Tibial nerve (tissue), 4 donors: ENCODE results near the gene PKDREJ. TPM values are rescaled to one million over a fixed set of nuclear protein-coding genes. Genes with fewer than 3 reads are reported as not detected.

ENCODE experiments used
- DNase-seq, 2 donors: peaks; one replicate each; pipeline ENCODE4 v3.0.0-alpha.2; 2019; ENCODE audit warnings: low spot score in 2 of 2
- H3K27ac ChIP-seq, 4 donors: fragments of 200-600 bp; sonication (generic) in 3 of 4; one replicate each; pipeline ENCODE4 v1.5.1; 2017 to 2019; ENCODE audit warnings: mild to moderate bottlenecking in 1 of 4
- H3K27me3 ChIP-seq, 2 donors: fragments of 200-600 bp; sonication (generic) in 1 of 2; one replicate each; pipeline versions ENCODE4 v1.5.1 to v1.6.0; 2017 to 2019
- H3K36me3 ChIP-seq, 3 donors: fragments of 200-600 bp; sonication (generic); one replicate each; pipeline ENCODE4 v1.5.1; 2018 to 2019
- H3K4me1 ChIP-seq, 4 donors: fragments of 200-600 bp; sonication (generic) in 3 of 4; one replicate each; pipeline ENCODE4 v1.5.1; 2017 to 2019
- H3K4me3 ChIP-seq, 4 donors: fragments of 200-600 bp; sonication (generic) in 3 of 4; one replicate each; pipeline ENCODE4 v1.5.1; 2017 to 2019; ENCODE audit warnings: mild to moderate bottlenecking in 1 of 4, moderate library complexity in 1 of 4
- H3K9me3 ChIP-seq, 4 donors: fragments of 200-600 bp; sonication (generic) in 3 of 4; one replicate each; pipeline ENCODE4 v1.5.1; 2017 to 2019
- CTCF ChIP-seq, 5 experiments: fragments of 200-600 bp in 3 of 5; fragments of 450-650 bp in 2 of 5; sonication (generic) in 3 of 5; IDR thresholded peaks; one replicate each; pipeline ENCODE4 v1.5.1; 2016 to 2019; ENCODE audit warnings: antibody characterized with exemption in 5 of 5, mild to moderate bottlenecking in 3 of 5, moderate library complexity in 2 of 5
- EP300 ChIP-seq, 2 donors: sonication (generic); formaldehyde crosslinking; IDR thresholded peaks; one replicate each; pipeline ENCODE4 v1.6.1; 2017; ENCODE audit warnings: antibody characterized with exemption in 2 of 2, mild to moderate bottlenecking in 1 of 2
- POLR2A ChIP-seq, 2 donors: fragments of 450-650 bp; IDR thresholded peaks; one replicate each; pipeline ENCODE4 v1.6.1; 2017; ENCODE audit warnings: antibody characterized with exemption in 2 of 2, mild to moderate bottlenecking in 2 of 2, moderate library complexity in 2 of 2
- WGBS, 2 donors: methylation state at CpG; one replicate each; pipeline ENCODE4 v1.1.5; 2018; 5-methylcytosine and 5-hydroxymethylcytosine counted together
- total RNA-seq, 4 donors: library from RNA; depleted of rRNA; stranded (reverse); fragments of >200 nt; gene quantifications; one replicate each; pipeline ENCODE4 v1.1.0, GENCODE V29; 2016

PKDREJ gene
- total RNA-seq, 4 donors from 2014 or later: under 0.01 to 0.39 TPM; not detected in 2

- peak; percentile 48 to 52 for DNase-seq
- TF ChIP-seq EP300 (IDR thresholded peaks at IDR 0.05): peak in 1 of 2 donors; percentile 25
- TF ChIP-seq CTCF (IDR thresholded peaks at IDR 0.05): peak in 3 of 5 experiments; percentile 20 to 31 (median 22)
- no peak for TF ChIP-seq POLR2A (IDR thresholded peaks at IDR 0.05)
- Histone ChIP-seq H3K4me1 (peaks cover 0 to 14% (median 7%) of the 10 kb centered on the region in 4 donors), H3K4me3 (peak overlapping the region in 3 of 4 donors; percentile 13 to 48 (median 31)), H3K9me3 (peaks cover 0 to 4% (median 0%) of the 10 kb centered on the region in 4 donors), H3K27ac (peak overlapping the region in 1 of 4 donors; percentile 25), H3K27me3 (peaks cover 0 to 11% of the 10 kb centered on the region in 2 donors), H3K36me3 (no peaks in the 10 kb centered on the region)
- 19 to 24% methylated on average over 32 to 92 of the region's 109 CpGs for WGBS, 2 donors
Measured at GRCh38 chr22:46262449-46263215, 511 bp downstream of the PKDREJ start.

DNA sequence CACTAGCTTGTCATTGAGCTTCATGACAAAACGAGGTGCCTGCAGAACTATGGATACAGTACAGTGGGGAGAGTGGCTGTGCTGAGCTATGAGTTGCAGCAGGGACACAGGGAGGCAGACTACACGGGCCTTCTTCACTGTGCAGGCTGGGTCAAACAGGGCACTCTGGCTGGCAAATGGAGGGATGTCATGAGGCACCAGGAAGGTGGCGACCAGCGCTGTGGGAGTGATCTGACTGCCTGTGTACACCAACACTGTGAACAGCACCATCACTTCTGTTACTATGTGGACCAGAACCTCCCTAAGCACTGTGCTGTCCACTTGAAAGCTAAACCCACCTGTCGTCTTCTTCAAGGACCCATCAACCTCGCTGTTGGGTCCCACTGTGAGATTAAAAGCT, 3.1 kb downstream of the PKDREJ start:
- no peak for DNase-seq
- WGBS, 2 donors: 85 to 90% methylated on average over 6 of the region's 6 CpGs
- Histone ChIP-seq H3K4me1 (peaks cover 0 to 3% (median 0%) of the 10 kb centered on the region in 4 donors), H3K27me3 (peaks cover 0 to 11% of the 10 kb centered on the region in 2 donors), H3K36me3 (peaks cover 0 to 4% (median 0%) of the 10 kb centered on the region in 3 donors), H3K27ac (no peak overlapping the region), H3K4me3 (no peak overlapping the region), H3K9me3 (peaks cover 0 to 4% (median 0%) of the 10 kb centered on the region in 4 donors)
- TF ChIP-seq EP300 (IDR thresholded peaks at IDR 0.05) (no peak), POLR2A (IDR thresholded peaks at IDR 0.05) (no peak), CTCF (IDR thresholded peaks at IDR 0.05) (no peak)

GRCh38 chr22:46259374-46259773, 3.8 kb downstream of the PKDREJ start:
- peaks cover 0 to 4% (median 0%) of the 10 kb centered on the region in 4 donors for H3K9me3 ChIP-seq
- peaks cover 0 to 11% of the 10 kb centered on the region in 2 donors for H3K27me3 ChIP-seq
- TF ChIP-seq CTCF (IDR thresholded peaks at IDR 0.05) (no peak), POLR2A (IDR thresholded peaks at IDR 0.05) (no peak), EP300 (IDR thresholded peaks at IDR 0.05) (peak in 1 of 2 donors; percentile 34)
- peaks cover 0 to 3% (median 0%) of the 10 kb centered on the region in 4 donors for H3K4me1 ChIP-seq
- no peak for DNase-seq
- H3K27ac ChIP-seq: no peak overlapping the region
- 77 to 79% methylated on average over 12 of the region's 12 CpGs for WGBS, 2 donors
- H3K36me3 ChIP-seq: peaks cover 0 to 4% (median 0%) of the 10 kb centered on the region in 3 donors
- H3K4me3 ChIP-seq: no peak overlapping the region

DNA sequence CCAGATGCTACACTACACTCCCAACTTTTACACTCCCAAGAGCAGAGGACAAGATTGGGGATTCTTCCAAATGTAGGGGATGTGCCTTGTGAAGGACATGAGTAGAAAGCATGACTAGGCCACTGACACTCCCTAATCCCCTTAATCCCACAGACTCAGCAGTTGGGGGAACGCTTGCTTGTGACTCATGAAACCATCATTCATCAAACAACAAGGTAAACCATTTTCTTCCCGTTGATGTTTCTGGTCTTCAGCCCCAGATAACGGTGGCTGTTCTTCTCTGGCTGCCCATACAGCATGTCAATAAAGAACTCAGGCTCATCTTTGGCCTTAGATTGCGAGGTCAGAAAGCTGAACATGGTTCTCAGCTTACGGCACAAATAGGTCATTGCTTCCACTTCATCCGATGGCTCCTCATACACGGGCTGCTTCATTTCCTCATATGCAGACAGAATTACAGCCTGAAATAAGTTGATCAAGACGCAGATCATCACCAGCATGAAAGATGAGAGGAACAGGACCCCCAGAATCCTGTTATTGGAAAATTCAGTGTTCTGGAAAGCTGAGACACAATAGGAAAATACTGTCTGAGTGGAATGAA, 6.7 kb downstream of the PKDREJ start:
- peaks cover 0 to 4% (median 0%) of the 10 kb centered on the region in 4 donors for H3K9me3 ChIP-seq
- 75 to 81% methylated on average over 8 of the region's 8 CpGs for WGBS, 2 donors
- no peak overlapping the region for H3K4me3 ChIP-seq
- DNase-seq: no peak
- peaks cover 0 to 9% (median 4%) of the 10 kb centered on the region in 4 donors for H3K4me1 ChIP-seq
- no peak overlapping the region for H3K27ac ChIP-seq
- peaks cover 0 to 4% (median 0%) of the 10 kb centered on the region in 3 donors for H3K36me3 ChIP-seq
- no peak for TF ChIP-seq POLR2A (IDR thresholded peaks at IDR 0.05)
- peaks cover 0 to 4% of the 10 kb centered on the region in 2 donors for H3K27me3 ChIP-seq

DNA sequence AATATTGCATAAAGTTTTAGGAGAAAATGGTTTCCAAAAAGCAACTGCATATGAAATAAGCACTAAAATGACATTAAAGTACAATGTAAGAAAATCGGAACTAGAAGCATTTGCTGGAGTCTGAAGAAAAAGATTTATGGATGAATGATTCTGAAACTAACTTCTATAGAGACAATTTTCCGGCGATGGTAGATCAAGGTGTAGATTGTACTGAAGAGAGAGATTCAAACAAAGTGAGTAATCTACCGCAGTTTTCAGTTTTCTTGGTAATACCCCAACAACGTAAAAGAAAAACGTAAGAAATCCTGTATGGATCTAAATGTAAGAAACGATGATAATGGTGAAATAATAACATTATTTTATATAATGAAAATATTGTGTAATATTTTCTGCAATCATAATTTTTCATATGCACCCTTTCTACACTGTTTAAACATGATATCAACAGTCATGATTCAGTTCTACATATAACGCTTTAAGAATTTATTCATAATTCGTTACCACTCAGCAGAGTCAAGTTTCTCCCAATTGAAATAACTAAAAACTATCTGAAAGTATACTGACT, 11.2 kb downstream of the PKDREJ start:
- WGBS, 2 donors: 73 to 75% methylated on average over 9 of the region's 9 CpGs
- no peak for TF ChIP-seq EP300 (IDR thresholded peaks at IDR 0.05)
- TF ChIP-seq CTCF (IDR thresholded peaks at IDR 0.05): no peak
- no peak for TF ChIP-seq POLR2A (IDR thresholded peaks at IDR 0.05)

More for the DNA sequence above, 11.2 kb downstream of the PKDREJ start:
- H3K4me3 ChIP-seq: no peak overlapping the region
- H3K4me1 ChIP-seq: peaks cover 0 to 35% (median 19%) of the 10 kb centered on the region in 4 donors
- peaks cover 0 to 4% (median 0%) of the 10 kb centered on the region in 3 donors for H3K36me3 ChIP-seq
- no peaks in the 10 kb centered on the region for H3K27me3 ChIP-seq
- DNase-seq: no peak
- H3K9me3 ChIP-seq: no peaks in the 10 kb centered on the region
- no peak overlapping the region for H3K27ac ChIP-seq
